NAMALWA (cell line): ENCODE data around the gene CETN3.
A peak's percentile ranks its signal among the peaks of the same experiment; 100 is the strongest.

Experiments used
- DNase-seq: peaks from one replicate; pipeline ENCODE4 v3.0.0-alpha.2; 2015; ENCODE audit warnings: low spot score

The CETN3 gene

GRCh38 chr5:90409318-90410177, at the start of gene CETN3:
CETN3 (minus strand) TSS chr5:90409756; CDS start chr5:90409661, 95 bp downstream.
- peak; percentile 95 for DNase-seq

DNA sequence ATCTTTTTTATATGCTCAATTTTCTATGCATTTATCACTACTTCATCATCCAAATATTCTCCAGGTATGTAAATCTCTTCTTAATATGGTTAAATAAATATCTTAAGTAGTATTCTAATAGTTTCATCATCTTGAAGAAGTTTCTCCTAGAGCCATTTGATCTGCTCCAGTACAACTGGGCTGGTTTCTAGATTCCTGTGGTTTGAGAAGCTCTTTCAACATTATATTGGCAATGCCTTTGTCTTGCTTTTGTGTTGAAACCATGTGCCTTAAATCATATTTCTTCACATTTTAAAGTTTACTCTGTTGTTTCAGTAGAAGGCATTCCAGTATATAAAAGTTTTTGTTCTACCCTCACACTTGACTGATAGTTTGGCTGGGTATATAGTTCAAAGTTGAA, 37.4 kb upstream of the CETN3 start:
- no peak for DNase-seq

GRCh38 chr5:90440644-90441043, 31.1 kb upstream of the CETN3 start:
- no peak for DNase-seq

DNA sequence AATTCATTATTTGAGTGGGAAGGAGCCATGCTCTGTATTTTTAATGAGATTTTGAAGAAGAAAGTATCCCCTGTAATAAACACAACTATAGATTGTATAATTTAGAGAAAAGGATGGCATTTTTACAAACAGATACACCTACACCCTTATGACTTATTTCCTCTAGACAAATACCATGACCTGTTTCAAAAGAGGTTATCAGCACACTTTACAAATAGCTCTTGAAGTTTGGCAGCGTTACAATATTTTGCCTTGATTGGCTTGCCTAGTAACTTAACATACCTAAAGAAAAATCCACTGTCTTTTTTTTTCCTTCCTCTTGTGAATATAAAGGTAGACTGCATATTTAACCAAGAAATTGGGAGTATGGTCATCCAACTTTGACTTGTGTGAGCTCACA, 28.5 kb upstream of the CETN3 start:
- no peak for DNase-seq

DNA sequence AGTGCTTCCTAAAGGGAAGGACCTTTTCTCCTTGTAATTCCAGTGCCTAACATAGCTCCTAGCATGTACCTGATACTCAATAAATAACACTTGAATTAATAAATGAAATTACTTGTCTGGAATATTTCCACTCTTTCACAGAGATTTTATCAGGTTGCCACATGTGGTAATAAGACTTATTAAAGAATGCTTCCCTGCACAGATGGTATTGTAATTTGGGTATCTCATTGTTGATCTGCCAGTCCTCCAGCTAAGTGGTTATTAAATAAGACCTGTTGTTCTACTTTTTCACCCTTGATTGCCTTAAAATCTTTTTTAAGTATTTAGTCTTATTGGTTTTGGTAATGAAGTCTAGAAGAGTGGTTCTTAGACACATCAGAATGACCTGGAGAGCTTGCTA, 28.1 kb upstream of the CETN3 start:
- no peak for DNase-seq

DNA sequence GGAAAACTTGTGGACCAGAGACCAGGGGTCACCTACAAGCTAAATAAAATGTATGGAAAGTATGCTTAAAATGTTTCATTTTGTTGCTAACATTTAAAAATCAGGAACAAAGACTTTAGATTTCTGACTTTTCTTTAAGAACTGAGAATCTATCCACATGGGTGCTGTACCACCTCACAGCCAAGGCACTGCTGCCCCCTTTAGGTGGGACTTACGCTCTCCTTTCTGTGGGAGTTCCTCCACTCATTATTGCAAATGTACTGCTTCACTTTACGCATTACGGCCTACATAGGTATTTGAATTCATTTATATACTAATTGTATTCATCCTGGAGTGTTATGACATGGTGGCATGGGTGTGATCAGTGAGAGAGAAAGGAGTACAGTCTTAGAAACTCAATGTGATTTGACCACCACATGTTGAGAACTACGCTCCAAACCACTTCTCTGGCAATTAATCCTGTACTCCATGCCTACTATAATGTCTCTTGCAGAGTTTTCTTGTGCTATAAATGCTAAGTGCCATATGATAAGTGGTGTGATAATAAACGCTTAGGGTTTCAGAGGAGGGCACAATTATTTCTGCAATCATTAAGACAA, 24.7 kb upstream of the CETN3 start:
- DNase-seq: peak; percentile 73

GRCh38 chr5:90424245-90424644, 14.7 kb upstream of the CETN3 start:
- no peak for DNase-seq

- peak; percentile 6 for DNase-seq
These were observed 11.6 kb upstream of the CETN3 start for GRCh38 chr5:90421136-90421535.

- DNase-seq: no peak
These were observed 8.7 kb upstream of the CETN3 start for GRCh38 chr5:90418214-90418613.

GRCh38 chr5:90410178-90410762, 714 bp upstream of the CETN3 start:
- no peak for DNase-seq

GRCh38 chr5:90408571-90409317, 812 bp downstream of the CETN3 start:
- no peak for DNase-seq

DNA sequence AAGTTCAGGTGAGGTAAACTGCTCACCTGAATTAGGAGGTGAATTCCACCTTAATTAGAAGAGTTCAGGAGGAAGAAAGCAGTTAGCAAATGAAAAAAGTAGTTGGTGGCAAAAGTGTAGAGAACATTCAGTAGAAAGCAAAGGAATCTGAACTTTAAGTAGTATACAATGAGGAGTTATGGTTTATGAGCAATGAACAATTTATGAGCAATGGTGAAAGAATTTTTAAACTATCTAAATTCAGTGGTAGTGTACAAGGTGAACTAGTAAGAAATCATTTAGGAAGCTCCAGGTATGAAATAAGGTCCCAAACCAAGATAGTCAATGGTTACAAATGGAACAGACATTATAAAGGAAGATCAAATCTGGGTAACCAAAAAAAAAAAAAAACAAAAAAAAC, 3.1 kb downstream of the CETN3 start:
- DNase-seq: no peak

- no peak for DNase-seq
These were observed 6.9 kb downstream of the CETN3 start for GRCh38 chr5:90402521-90403255.

DNA sequence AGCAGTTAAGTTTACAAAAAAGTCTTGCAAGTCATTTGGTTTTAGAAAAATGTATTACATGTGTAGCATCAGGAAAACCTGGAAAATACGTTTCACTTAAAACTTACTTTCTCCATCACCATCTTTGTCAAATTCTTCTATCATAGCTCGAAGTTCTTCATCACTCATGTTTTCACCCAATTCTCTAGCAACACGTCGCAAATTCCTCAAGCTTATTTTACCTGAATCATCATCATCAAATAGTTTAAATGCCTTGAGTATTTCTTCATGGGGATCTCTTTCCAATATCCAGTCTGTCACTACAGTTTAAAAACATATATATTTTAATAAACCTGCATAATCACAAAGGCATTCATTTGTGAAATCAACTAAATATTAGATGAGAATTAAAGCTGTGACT, 10.3 kb downstream of the CETN3 start:
- no peak for DNase-seq

GRCh38 chr5:90398726-90399125, 10.8 kb downstream of the CETN3 start:
- DNase-seq: no peak

- no peak for DNase-seq
These were observed 14.6 kb downstream of the CETN3 start for GRCh38 chr5:90395005-90395404.

DNA sequence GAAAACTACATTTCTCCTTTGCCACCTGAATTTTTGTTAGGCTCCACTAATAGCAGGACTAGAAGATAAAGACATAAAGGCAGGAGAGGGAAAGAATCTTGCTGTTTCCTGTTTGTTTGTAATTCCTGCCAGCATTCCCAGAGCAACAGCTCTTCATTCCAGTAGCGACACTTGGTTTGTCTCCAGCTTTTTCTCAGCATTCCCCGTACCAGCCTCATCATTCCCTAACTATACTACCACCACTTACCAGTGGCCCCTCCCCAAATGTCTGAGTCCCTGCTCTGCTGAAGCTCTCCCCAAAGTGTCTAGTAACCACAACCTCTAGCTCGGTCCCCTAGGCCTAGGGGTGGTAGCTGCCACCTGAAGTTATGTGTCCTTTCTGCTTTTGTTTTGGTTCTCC, 18.6 kb downstream of the CETN3 start:
- no peak for DNase-seq

DNA sequence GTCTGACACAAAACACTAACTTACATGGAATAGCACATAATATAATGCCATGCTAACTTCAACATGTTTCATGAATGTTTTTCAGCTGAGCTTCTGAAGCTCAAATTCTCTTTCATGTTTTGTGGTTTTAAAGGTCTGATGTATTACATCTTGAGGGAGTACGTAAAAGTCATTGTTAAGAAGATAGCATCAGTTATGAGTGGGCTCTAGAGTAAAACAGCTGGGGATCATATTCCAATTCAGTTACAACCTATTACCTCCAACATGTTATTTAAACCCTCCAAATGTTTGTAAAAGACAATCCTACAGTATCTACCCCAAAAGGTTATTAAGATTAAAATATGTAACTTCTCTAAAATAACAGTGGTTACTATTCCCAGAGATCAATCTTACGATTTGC, 19.2 kb downstream of the CETN3 start:
- DNase-seq: no peak

- DNase-seq: no peak
These were observed 22.0 kb downstream of the CETN3 start for GRCh38 chr5:90387508-90387907.

- DNase-seq: peak; percentile 58
These were observed 23.4 kb downstream of the CETN3 start for GRCh38 chr5:90386099-90386710.

- DNase-seq: no peak
These were observed 25.2 kb downstream of the CETN3 start for GRCh38 chr5:90384389-90384788.
